Uterus (tissue), 2 donors: ENCODE data around the gene MYCN.

Source experiments
- POLR2A ChIP-seq, 2 donors: fragments of 450-650 bp; IDR thresholded peaks; one replicate each; pipeline ENCODE4 v1.6.1; 2016; ENCODE audit warnings: antibody characterized with exemption in 2 of 2, mild to moderate bottlenecking in 1 of 2, moderate library complexity in 1 of 2
- TF ChIP-seq, protein P1 (sequence below), 4 experiments: fragments of 200-600 bp in 2 of 4; fragments of 450-650 bp in 2 of 4; sonication (generic) in 2 of 4; IDR thresholded peaks; one replicate each; pipeline ENCODE4 v1.5.1; 2016 to 2019; ENCODE audit warnings: antibody characterized with exemption in 4 of 4, mild to moderate bottlenecking in 2 of 4, moderate library complexity in 1 of 4

DNA sequence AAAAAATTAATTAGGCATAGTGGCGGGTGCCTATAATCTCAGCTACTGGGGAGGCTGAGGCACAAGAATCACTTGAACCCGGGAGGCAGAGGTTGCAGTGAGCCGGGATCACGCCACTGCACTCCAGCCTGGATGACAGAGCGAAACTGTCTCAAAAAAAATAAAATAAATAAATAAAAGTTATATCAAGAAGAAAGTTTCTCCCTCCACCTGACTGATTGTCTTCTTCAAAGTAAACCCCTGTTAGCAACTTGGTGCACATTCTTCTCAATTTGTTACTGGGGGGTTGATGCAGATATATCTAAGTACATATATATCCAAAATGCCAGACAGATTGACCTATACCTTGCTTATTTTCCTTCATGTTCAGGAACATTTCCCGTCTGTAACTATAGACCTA is 5.2 kb upstream of the MYCN start:
- TF ChIP-seq, protein P1, sequence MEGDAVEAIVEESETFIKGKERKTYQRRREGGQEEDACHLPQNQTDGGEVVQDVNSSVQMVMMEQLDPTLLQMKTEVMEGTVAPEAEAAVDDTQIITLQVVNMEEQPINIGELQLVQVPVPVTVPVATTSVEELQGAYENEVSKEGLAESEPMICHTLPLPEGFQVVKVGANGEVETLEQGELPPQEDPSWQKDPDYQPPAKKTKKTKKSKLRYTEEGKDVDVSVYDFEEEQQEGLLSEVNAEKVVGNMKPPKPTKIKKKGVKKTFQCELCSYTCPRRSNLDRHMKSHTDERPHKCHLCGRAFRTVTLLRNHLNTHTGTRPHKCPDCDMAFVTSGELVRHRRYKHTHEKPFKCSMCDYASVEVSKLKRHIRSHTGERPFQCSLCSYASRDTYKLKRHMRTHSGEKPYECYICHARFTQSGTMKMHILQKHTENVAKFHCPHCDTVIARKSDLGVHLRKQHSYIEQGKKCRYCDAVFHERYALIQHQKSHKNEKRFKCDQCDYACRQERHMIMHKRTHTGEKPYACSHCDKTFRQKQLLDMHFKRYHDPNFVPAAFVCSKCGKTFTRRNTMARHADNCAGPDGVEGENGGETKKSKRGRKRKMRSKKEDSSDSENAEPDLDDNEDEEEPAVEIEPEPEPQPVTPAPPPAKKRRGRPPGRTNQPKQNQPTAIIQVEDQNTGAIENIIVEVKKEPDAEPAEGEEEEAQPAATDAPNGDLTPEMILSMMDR (IDR thresholded peaks at IDR 0.05): no peak
- TF ChIP-seq POLR2A (IDR thresholded peaks at IDR 0.05): no peak
